Astrocyte of the cerebellum (primary cell): ENCODE measurements around the gene RGS5.

Experiments used
- DNase-seq: peaks from one replicate; pipeline ENCODE4 v3.0.0-alpha.2; 2011; ENCODE audit warnings: low read depth
- H3K4me3 ChIP-seq: 2 replicates; pipeline ENCODE4 v1.5.1; 2011; ENCODE audit warnings: mild to moderate bottlenecking, low read depth, low read length, moderate library complexity
- CTCF ChIP-seq: IDR thresholded peaks from 2 replicates; pipeline ENCODE4 v1.5.1; 2012; ENCODE audit warnings: low read length, low read depth, moderate library complexity, mild to moderate bottlenecking; ENCODE audit errors: missing control alignments
- in situ Hi-C: cut with HindIII; loops from 2 replicates; pipeline ENCODE4 v1.10.0; 2017; ENCODE audit warnings: low sequenced_read_pairs

RGS5 gene

DNA sequence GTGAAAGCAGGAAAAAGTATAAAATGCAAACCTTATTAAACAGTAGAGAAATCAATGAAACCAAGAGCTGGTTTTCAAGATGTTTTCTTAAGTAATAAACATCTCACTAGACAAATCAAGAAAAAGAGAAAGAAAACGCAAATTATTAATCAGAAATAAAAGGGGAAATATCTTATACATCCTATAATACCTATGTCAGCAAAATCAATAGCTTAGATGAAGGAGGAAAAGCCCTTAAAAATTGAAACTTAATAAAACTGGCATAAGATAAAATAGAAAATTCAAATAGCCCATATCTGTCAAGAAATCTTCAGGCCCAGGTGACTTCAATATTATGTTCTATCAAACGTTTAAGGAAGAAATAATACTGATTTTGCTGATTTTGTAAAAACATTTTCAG, 74.4 kb downstream of the RGS5 start:
- no peak overlapping the region for H3K4me3 ChIP-seq
- TF ChIP-seq CTCF: no peak
- no peak for DNase-seq
- in situ Hi-C loops: no loop called here

- no peak for TF ChIP-seq CTCF
- DNase-seq: no peak
- in situ Hi-C loops: no loop called here
- H3K4me3 ChIP-seq: no peak overlapping the region
Observed at GRCh38 chr1:163124812-163125211, 77.9 kb downstream of the RGS5 start.

GRCh38 chr1:163120372-163120771, 82.3 kb downstream of the RGS5 start:
- no peak overlapping the region for H3K4me3 ChIP-seq
- TF ChIP-seq CTCF: no peak
- no peak for DNase-seq
- in situ Hi-C loops: no loop called here

GRCh38 chr1:163119707-163120106, 83.0 kb downstream of the RGS5 start:
- H3K4me3 ChIP-seq: no peak overlapping the region
- in situ Hi-C loops: no loop called here
- no peak for TF ChIP-seq CTCF
- DNase-seq: no peak

GRCh38 chr1:163115887-163116286, 86.8 kb downstream of the RGS5 start:
- in situ Hi-C loops: no loop called here
- no peak for TF ChIP-seq CTCF
- no peak for DNase-seq
- H3K4me3 ChIP-seq: no peak overlapping the region

GRCh38 chr1:163107655-163108054, 95.1 kb downstream of the RGS5 start:
- H3K4me3 ChIP-seq: no peak overlapping the region
- in situ Hi-C loops: no loop called here
- no peak for TF ChIP-seq CTCF
- DNase-seq: no peak
